ENCODE results near the gene STMP1. TPM values are rescaled to one million over a fixed set of nuclear protein-coding genes. Genes with fewer than 3 reads are reported as not detected.

Gene STMP1
- polyA plus RNA-seq (2013, experiment 1 of 2), result 60.7 TPM
- 60.6 TPM for polyA plus RNA-seq (2013, experiment 2 of 2)

GRCh38 chr7:135662373-135663114 is at the start of gene STMP1:
Gene STMP1, plus strand, starts transcription at chr7:135662514.
- Histone ChIP-seq H2BK120ac (ENCODE audit: low read depth, low read length) (no peak within 1 kb of the TSS), H2AFZ (ENCODE audit: low read length) (peak within 1 kb of the TSS; percentile 92), H3K4me1 (ENCODE audit: control insufficient read depth in 2 of 2, insufficient read depth in 1 of 2, low read depth in 1 of 2, low read length in 2 of 2) (peaks cover 4 to 6% of the 10 kb centered on the region in 2 donors), H3K4me3 (ENCODE audit: low read length in 2 of 2) (peak within 1 kb of the TSS; percentile 90 to 98), H3K4ac (ENCODE audit: low read length) (no peak within 1 kb of the TSS), H3K9me3 (replicated peaks in 1 of 2; ENCODE audit: control insufficient read depth in 2 of 2, insufficient read depth in 1 of 2, low read depth in 1 of 2, low read length in 2 of 2) (no peaks in the 10 kb centered on the region), H4K91ac (ENCODE audit: low read depth, low read length, poor library complexity) (peak within 1 kb of the TSS; percentile 93), H4K8ac (ENCODE audit: low read depth, low read length) (peak within 1 kb of the TSS; percentile 95), H3K27me3 (ENCODE audit: control insufficient read depth in 3 of 3, insufficient read depth in 3 of 3, low read depth in 1 of 3, low read length in 3 of 3) (no peaks in the 10 kb centered on the region), H2BK12ac (ENCODE audit: low read length) (no peak within 1 kb of the TSS), H3K18ac (ENCODE audit: low read length) (peak within 1 kb of the TSS; percentile 100), H3K4me2 (ENCODE audit: insufficient read depth, low read length, poor library complexity, severe bottlenecking) (peak within 1 kb of the TSS; percentile 81), H2AK5ac (ENCODE audit: low read depth, low read length) (peak within 1 kb of the TSS; percentile 72), H3K79me1 (ENCODE audit: low read depth, low read length) (peaks cover 5% of the 10 kb centered on the region), H3K14ac (ENCODE audit: low read length) (peak within 1 kb of the TSS; percentile 94), H3K36me3 (replicated peaks in 1 of 2; ENCODE audit: control insufficient read depth in 2 of 2, insufficient read depth in 2 of 2, low read length in 2 of 2) (peaks cover 0 to 30% of the 10 kb centered on the region in 2 donors), H3K9ac (ENCODE audit: low read depth, low read length, poor library complexity) (peak within 1 kb of the TSS; percentile 99), H3K27ac (replicated peaks; ENCODE audit: low read length) (peak within 1 kb of the TSS; percentile 60), H3K23ac (ENCODE audit: low read depth, low read length, poor library complexity) (peak within 1 kb of the TSS; percentile 99), H2BK15ac (ENCODE audit: low read length) (no peak within 1 kb of the TSS), H2BK5ac (ENCODE audit: low read length) (no peak within 1 kb of the TSS)
- peak; percentile 90 for DNase-seq (ENCODE audit: low spot score)
- WGBS, 2 donors (ENCODE audit: extremely low coverage in 2 of 2, insufficient read length in 2 of 2, insufficient replicate concordance in 1 of 2), result no CpG with 5 or more reads among the region's 60 CpGs

DNA sequence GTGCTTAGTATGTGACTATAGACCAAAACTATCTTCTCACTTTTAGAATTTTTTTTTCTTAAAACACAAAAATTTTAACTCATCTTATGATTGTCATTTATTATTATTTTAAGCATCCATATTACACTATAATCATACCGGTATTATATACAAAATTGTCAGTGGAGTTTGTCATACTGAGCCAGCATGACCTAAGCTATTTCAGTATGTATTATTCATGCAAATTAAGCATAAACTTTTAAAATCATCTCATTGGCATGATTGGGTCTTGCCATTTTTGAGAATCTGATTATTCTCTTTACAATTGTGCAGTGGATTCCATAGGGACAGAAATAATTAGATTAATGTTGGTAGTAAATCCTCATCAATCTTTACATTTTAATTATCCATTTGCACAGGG is 46.2 kb upstream of the STMP1 start:
- Histone ChIP-seq H3K4me1 (ENCODE audit: control insufficient read depth in 2 of 2, insufficient read depth in 1 of 2, low read depth in 1 of 2, low read length in 2 of 2) (no peaks in the 10 kb centered on the region), H4K8ac (ENCODE audit: low read depth, low read length) (no peak overlapping the region), H3K36me3 (replicated peaks in 1 of 2; ENCODE audit: control insufficient read depth in 2 of 2, insufficient read depth in 2 of 2, low read length in 2 of 2) (peaks cover 14 to 96% of the 10 kb centered on the region in 2 donors), H3K4me2 (ENCODE audit: insufficient read depth, low read length, poor library complexity, severe bottlenecking) (no peak overlapping the region), H2BK15ac (ENCODE audit: low read length) (no peak overlapping the region), H2AK5ac (ENCODE audit: low read depth, low read length) (no peak overlapping the region), H3K27me3 (ENCODE audit: control insufficient read depth in 3 of 3, insufficient read depth in 3 of 3, low read depth in 1 of 3, low read length in 3 of 3) (no peaks in the 10 kb centered on the region), H2BK12ac (ENCODE audit: low read length) (no peak overlapping the region), H2BK5ac (ENCODE audit: low read length) (no peak overlapping the region), H3K4me3 (ENCODE audit: low read length in 2 of 2) (no peak overlapping the region), H3K9ac (ENCODE audit: low read depth, low read length, poor library complexity) (no peak overlapping the region), H3K4ac (ENCODE audit: low read length) (no peak overlapping the region), H3K23ac (ENCODE audit: low read depth, low read length, poor library complexity) (no peak overlapping the region), H3K18ac (ENCODE audit: low read length) (no peak overlapping the region), H3K14ac (ENCODE audit: low read length) (no peak overlapping the region), H2BK120ac (ENCODE audit: low read depth, low read length) (no peak overlapping the region), H2AFZ (ENCODE audit: low read length) (no peak overlapping the region), H3K27ac (replicated peaks; ENCODE audit: low read length) (no peak overlapping the region), H3K79me1 (ENCODE audit: low read depth, low read length) (no peaks in the 10 kb centered on the region), H4K91ac (ENCODE audit: low read depth, low read length, poor library complexity) (no peak overlapping the region), H3K9me3 (replicated peaks in 1 of 2; ENCODE audit: control insufficient read depth in 2 of 2, insufficient read depth in 1 of 2, low read depth in 1 of 2, low read length in 2 of 2) (no peaks in the 10 kb centered on the region)
- no CpG with 5 or more reads among the region's 1 CpG for WGBS, 2 donors (ENCODE audit: extremely low coverage in 2 of 2, insufficient read length in 2 of 2, insufficient replicate concordance in 1 of 2)
- no peak for DNase-seq (ENCODE audit: low spot score)

- no peak for DNase-seq (ENCODE audit: low spot score)
- H2BK120ac ChIP-seq (ENCODE audit: low read depth, low read length), result no peak overlapping the region
- H3K9me3 ChIP-seq (replicated peaks in 1 of 2; ENCODE audit: control insufficient read depth in 2 of 2, insufficient read depth in 1 of 2, low read depth in 1 of 2, low read length in 2 of 2), result no peaks in the 10 kb centered on the region
- no peak overlapping the region for H3K9ac ChIP-seq (ENCODE audit: low read depth, low read length, poor library complexity)
- H3K4ac ChIP-seq (ENCODE audit: low read length), result no peak overlapping the region
- no peak overlapping the region for H4K8ac ChIP-seq (ENCODE audit: low read depth, low read length)
- H2BK12ac ChIP-seq (ENCODE audit: low read length), result no peak overlapping the region
- H4K91ac ChIP-seq (ENCODE audit: low read depth, low read length, poor library complexity), result no peak overlapping the region
- H2AFZ ChIP-seq (ENCODE audit: low read length), result no peak overlapping the region
- H3K27me3 ChIP-seq (ENCODE audit: control insufficient read depth in 3 of 3, insufficient read depth in 3 of 3, low read depth in 1 of 3, low read length in 3 of 3), result no peaks in the 10 kb centered on the region
- WGBS, 2 donors (ENCODE audit: extremely low coverage in 2 of 2, insufficient read length in 2 of 2, insufficient replicate concordance in 1 of 2), result no CpG with 5 or more reads among the region's 2 CpGs
- H3K4me1 ChIP-seq (ENCODE audit: control insufficient read depth in 2 of 2, insufficient read depth in 1 of 2, low read depth in 1 of 2, low read length in 2 of 2), result no peaks in the 10 kb centered on the region
- H3K4me3 ChIP-seq (ENCODE audit: low read length in 2 of 2), result no peak overlapping the region
- no peak overlapping the region for H2BK5ac ChIP-seq (ENCODE audit: low read length)
- no peak overlapping the region for H3K4me2 ChIP-seq (ENCODE audit: insufficient read depth, low read length, poor library complexity, severe bottlenecking)
- H3K18ac ChIP-seq (ENCODE audit: low read length), result no peak overlapping the region
- H3K36me3 ChIP-seq (replicated peaks in 1 of 2; ENCODE audit: control insufficient read depth in 2 of 2, insufficient read depth in 2 of 2, low read length in 2 of 2), result peaks cover 18 to 94% of the 10 kb centered on the region in 2 donors
- H3K23ac ChIP-seq (ENCODE audit: low read depth, low read length, poor library complexity), result no peak overlapping the region
- no peak overlapping the region for H2AK5ac ChIP-seq (ENCODE audit: low read depth, low read length)
- H3K79me1 ChIP-seq (ENCODE audit: low read depth, low read length), result no peaks in the 10 kb centered on the region
- no peak overlapping the region for H3K14ac ChIP-seq (ENCODE audit: low read length)
- no peak overlapping the region for H3K27ac ChIP-seq (replicated peaks; ENCODE audit: low read length)
- H2BK15ac ChIP-seq (ENCODE audit: low read length), result no peak overlapping the region
These were observed 44.5 kb upstream of the STMP1 start for GRCh38 chr7:135617781-135618180.

GRCh38 chr7:135618510-135618909 is 43.8 kb upstream of the STMP1 start:
- Histone ChIP-seq H3K18ac (ENCODE audit: low read length) (no peak overlapping the region), H3K36me3 (replicated peaks in 1 of 2; ENCODE audit: control insufficient read depth in 2 of 2, insufficient read depth in 2 of 2, low read length in 2 of 2) (peaks cover 19 to 98% of the 10 kb centered on the region in 2 donors), H2BK12ac (ENCODE audit: low read length) (no peak overlapping the region), H4K8ac (ENCODE audit: low read depth, low read length) (no peak overlapping the region), H3K79me1 (ENCODE audit: low read depth, low read length) (no peaks in the 10 kb centered on the region), H2AK5ac (ENCODE audit: low read depth, low read length) (no peak overlapping the region), H4K91ac (ENCODE audit: low read depth, low read length, poor library complexity) (no peak overlapping the region), H3K14ac (ENCODE audit: low read length) (no peak overlapping the region), H3K9ac (ENCODE audit: low read depth, low read length, poor library complexity) (no peak overlapping the region), H2BK5ac (ENCODE audit: low read length) (no peak overlapping the region), H2BK15ac (ENCODE audit: low read length) (no peak overlapping the region), H3K27me3 (ENCODE audit: control insufficient read depth in 3 of 3, insufficient read depth in 3 of 3, low read depth in 1 of 3, low read length in 3 of 3) (no peaks in the 10 kb centered on the region), H3K23ac (ENCODE audit: low read depth, low read length, poor library complexity) (no peak overlapping the region), H2AFZ (ENCODE audit: low read length) (no peak overlapping the region), H3K4ac (ENCODE audit: low read length) (no peak overlapping the region), H3K4me2 (ENCODE audit: insufficient read depth, low read length, poor library complexity, severe bottlenecking) (no peak overlapping the region), H3K4me3 (ENCODE audit: low read length in 2 of 2) (no peak overlapping the region), H3K4me1 (ENCODE audit: control insufficient read depth in 2 of 2, insufficient read depth in 1 of 2, low read depth in 1 of 2, low read length in 2 of 2) (no peaks in the 10 kb centered on the region), H3K27ac (replicated peaks; ENCODE audit: low read length) (no peak overlapping the region), H2BK120ac (ENCODE audit: low read depth, low read length) (no peak overlapping the region), H3K9me3 (replicated peaks in 1 of 2; ENCODE audit: control insufficient read depth in 2 of 2, insufficient read depth in 1 of 2, low read depth in 1 of 2, low read length in 2 of 2) (no peaks in the 10 kb centered on the region)
- no peak for DNase-seq (ENCODE audit: low spot score)
- WGBS, 2 donors (ENCODE audit: extremely low coverage in 2 of 2, insufficient read length in 2 of 2, insufficient replicate concordance in 1 of 2), result no CpG with 5 or more reads among the region's 7 CpGs

All from neuronal stem cell (in vitro differentiated cells).